PC-9 (cell line): ENCODE results near the gene TMEM208. TPM values are rescaled to one million over a fixed set of nuclear protein-coding genes. Genes with fewer than 3 reads are reported as not detected.
A peak's percentile ranks its signal among the peaks of the same experiment; 100 is the strongest.

Experiments used
- BruUV-seq: library from RNA; stranded (reverse); fragments of 400-500 nt; replicated peaks from 2 replicates; lab custom pipeline; 2021; lab: Mats Ljungman, UMichigan
- CTCF ChIA-PET: fragments of 300-600 bp; sonication (Branson Sonifier 250); formaldehyde crosslinking; loops from one replicate; lab custom pipeline; 2022; ENCODE audit warnings: antibody characterized with exemption; lab: Charles Lee
- POLR2A ChIA-PET: fragments of 300-600 bp; sonication (Branson Sonifier 250); formaldehyde crosslinking; loops from one replicate; lab custom pipeline; 2022; ENCODE audit warnings: antibody characterized with exemption; ENCODE audit not compliant: unreplicated experiment; lab: Charles Lee
- DNase-seq, 2 experiments: peaks; one replicate each; pipeline versions ENCODE4 v3.0.0 to v3.0.0-alpha.2; 2015 to 2022; ENCODE audit warnings: mixed read lengths in 1 of 2
- H2AFZ ChIP-seq: fragments of 200-600 bp; sonication (generic); 2 replicates; pipeline ENCODE4 v1.8.1; 2017; ENCODE audit warnings: antibody characterized with exemption
- H3F3A ChIP-seq: fragments of 200-600 bp; sonication (generic); 2 replicates; pipeline ENCODE4 v1.8.1; 2017; ENCODE audit warnings: antibody characterized with exemption, mild to moderate bottlenecking, low read depth; ENCODE audit not compliant: insufficient read depth
- H3K27ac ChIP-seq: fragments of 200-600 bp; sonication (generic); 2 replicates; pipeline ENCODE4 v1.6.1; 2016; ENCODE audit warnings: mixed run types
- H3K27me3 ChIP-seq: fragments of 200-600 bp; sonication (generic); 2 replicates; pipeline ENCODE4 v1.6.1; 2016; ENCODE audit warnings: low read depth, mixed run types; ENCODE audit not compliant: insufficient read depth
- H3K36me3 ChIP-seq: fragments of 200-600 bp; sonication (generic); 2 replicates; pipeline ENCODE4 v1.6.1; 2016; ENCODE audit warnings: low read depth, mixed run types
- H3K4me1 ChIP-seq: fragments of 200-600 bp; sonication (generic); replicated peaks from 2 replicates; pipeline ENCODE4 v1.6.1; 2016; ENCODE audit warnings: mixed run types; ENCODE audit not compliant: insufficient read depth
- H3K4me2 ChIP-seq: fragments of 200-600 bp; sonication (generic); 2 replicates; pipeline ENCODE4 v1.6.1; 2017; ENCODE audit warnings: mixed run types
- H3K4me3 ChIP-seq: fragments of 200-600 bp; sonication (generic); 2 replicates; pipeline ENCODE4 v1.6.1; 2016; ENCODE audit warnings: mixed run types
- H3K79me2 ChIP-seq: fragments of 200-600 bp; sonication (generic); 2 replicates; pipeline ENCODE4 v1.6.1; 2017; ENCODE audit warnings: low read depth, mixed run types
- H3K9me2 ChIP-seq: fragments of 200-600 bp; sonication (generic); 2 replicates; pipeline ENCODE4 v1.8.1; 2017; ENCODE audit warnings: mild to moderate bottlenecking; ENCODE audit not compliant: insufficient read depth
- H3K9me3 ChIP-seq: fragments of 200-600 bp; sonication (generic); 2 replicates; pipeline ENCODE4 v1.8.1; 2016; ENCODE audit warnings: low read depth; ENCODE audit not compliant: insufficient read depth
- H4K20me1 ChIP-seq: fragments of 200-600 bp; sonication (generic); 2 replicates; pipeline ENCODE4 v1.8.1; 2017; ENCODE audit not compliant: insufficient read depth
- CTCF ChIP-seq: fragments of 200-600 bp; sonication (generic); conservative IDR thresholded peaks from 2 replicates; pipeline ENCODE4 v1.6.1; 2017; ENCODE audit warnings: mixed run types, antibody characterized with exemption, mild to moderate bottlenecking, moderate library complexity
- EZH2 ChIP-seq: fragments of 200-600 bp; sonication (generic); IDR thresholded peaks from 2 replicates; pipeline ENCODE4 v1.8.0; 2017; ENCODE audit warnings: antibody characterized with exemption, low read depth
- intact Hi-C: fragments of 100-400 bp; cut with micrococcal nuclease; formaldehyde crosslinking; loops from one replicate; pipeline ENCODE4 v1.10.0; 2022; ENCODE audit not compliant: unreplicated experiment
- total RNA-seq: library from RNA; stranded (reverse); gene quantifications from 2 replicates; pipeline ENCODE4 v1.2.3, GENCODE V29; 2021

Gene TMEM208
- total RNA-seq, 1 experiment from 2014 or later: 39.5 TPM

GRCh38 chr16:67236563-67237395, 9.8 kb downstream of the TMEM208 start:
- H2AFZ ChIP-seq: no peak overlapping the region
- peaks cover 25% of the 10 kb centered on the region for H3K79me2 ChIP-seq
- POLR2A ChIA-PET: interaction anchor here (1.1 kb wide), 1 partner anchor 10 kb away, joined by 5 read pairs; the partner anchor contains the start of gene TMEM208
- H3K27ac ChIP-seq: no peak overlapping the region
- TF ChIP-seq CTCF (no peak), EZH2 (no peak)
- H3F3A ChIP-seq: peaks cover 59% of the 10 kb centered on the region
- H3K36me3 ChIP-seq: peaks cover 11% of the 10 kb centered on the region
- BruUV-seq: no TSS peak
- no peak overlapping the region for H3K4me2 ChIP-seq
- no peaks in the 10 kb centered on the region for H3K27me3 ChIP-seq
- no peaks in the 10 kb centered on the region for H4K20me1 ChIP-seq
- no peak overlapping the region for H3K4me3 ChIP-seq
- CTCF ChIA-PET: interaction anchor here (0.5 kb wide), 1 partner anchor 10 kb away, joined by 3 read pairs; no protein-coding TSS in a partner anchor
- peaks cover 24% of the 10 kb centered on the region for H3K4me1 ChIP-seq
- intact Hi-C loops: no loop called here
- DNase-seq: peak in 1 of 2 experiments; percentile 58
- no peaks in the 10 kb centered on the region for H3K9me2 ChIP-seq
- H3K9me3 ChIP-seq: no peaks in the 10 kb centered on the region

- CTCF ChIA-PET: interaction anchor here (0.6 kb wide), 1 partner anchor 9 kb away, joined by 5 read pairs; no protein-coding TSS in a partner anchor
- no TSS peak for BruUV-seq
- no peak for DNase-seq
Measured at GRCh38 chr16:67237396-67238277, 10.7 kb downstream of the TMEM208 start.

More at GRCh38 chr16:67237396-67238277, 10.7 kb downstream of the TMEM208 start:
- Histone ChIP-seq H4K20me1 (no peaks in the 10 kb centered on the region), H3K27ac (no peak overlapping the region), H3K36me3 (peaks cover 11% of the 10 kb centered on the region), H3K4me3 (no peak overlapping the region), H3K79me2 (peaks cover 33% of the 10 kb centered on the region), H2AFZ (no peak overlapping the region), H3K9me3 (no peaks in the 10 kb centered on the region), H3K27me3 (no peaks in the 10 kb centered on the region), H3F3A (peaks cover 67% of the 10 kb centered on the region), H3K4me1 (peaks cover 33% of the 10 kb centered on the region), H3K4me2 (no peak overlapping the region), H3K9me2 (no peaks in the 10 kb centered on the region)
- no peak for TF ChIP-seq CTCF
- TF ChIP-seq EZH2: no peak
- POLR2A ChIA-PET: interaction anchor here (1.2 kb wide), 1 partner anchor 11 kb away, joined by 4 read pairs; the partner anchor contains the start of gene TMEM208
- intact Hi-C loops: no loop called here
